HG02885 (cell line): ENCODE results near the gene TCF4.

Experiments used
- ATAC-seq: cut with Tn5 transposase; IDR thresholded peaks from one replicate; pipeline ENCODE4 v1.9.1; 2021; ENCODE audit warnings: mild to moderate bottlenecking; ENCODE audit not compliant: unreplicated experiment, poor library complexity

The TCF4 gene

DNA sequence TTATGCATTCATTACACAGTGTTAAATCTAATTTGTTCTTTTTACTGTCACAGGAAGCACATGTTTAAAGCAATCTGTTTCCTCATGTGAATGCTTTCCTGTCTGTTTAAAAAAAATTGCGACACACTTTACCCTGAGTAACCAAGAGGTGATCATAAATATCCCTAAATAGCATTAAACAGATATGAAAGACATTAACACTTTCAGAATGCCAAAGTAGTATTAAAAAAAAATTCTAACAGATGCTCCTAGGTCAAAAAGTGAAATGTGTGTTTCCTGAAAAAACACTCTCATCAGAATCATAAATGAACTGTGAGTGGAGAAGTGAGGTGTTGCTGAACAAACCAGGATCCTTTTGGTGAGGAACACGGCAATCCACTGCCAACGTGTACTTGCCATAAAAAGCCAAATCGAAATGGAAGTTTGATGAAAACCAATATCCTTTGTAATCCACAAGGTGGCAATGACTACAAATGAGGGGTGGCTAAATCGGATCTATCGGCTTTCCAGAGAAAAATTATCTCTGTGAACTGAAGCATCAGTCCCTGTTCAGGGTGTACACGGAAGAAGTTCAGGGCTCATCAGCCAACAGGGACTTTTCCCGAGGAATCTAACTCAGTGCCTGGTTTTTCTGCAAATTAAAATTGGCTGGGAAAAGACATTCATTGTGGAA is 248.9 kb downstream of the TCF4 start:
- ATAC-seq, result no peak

DNA sequence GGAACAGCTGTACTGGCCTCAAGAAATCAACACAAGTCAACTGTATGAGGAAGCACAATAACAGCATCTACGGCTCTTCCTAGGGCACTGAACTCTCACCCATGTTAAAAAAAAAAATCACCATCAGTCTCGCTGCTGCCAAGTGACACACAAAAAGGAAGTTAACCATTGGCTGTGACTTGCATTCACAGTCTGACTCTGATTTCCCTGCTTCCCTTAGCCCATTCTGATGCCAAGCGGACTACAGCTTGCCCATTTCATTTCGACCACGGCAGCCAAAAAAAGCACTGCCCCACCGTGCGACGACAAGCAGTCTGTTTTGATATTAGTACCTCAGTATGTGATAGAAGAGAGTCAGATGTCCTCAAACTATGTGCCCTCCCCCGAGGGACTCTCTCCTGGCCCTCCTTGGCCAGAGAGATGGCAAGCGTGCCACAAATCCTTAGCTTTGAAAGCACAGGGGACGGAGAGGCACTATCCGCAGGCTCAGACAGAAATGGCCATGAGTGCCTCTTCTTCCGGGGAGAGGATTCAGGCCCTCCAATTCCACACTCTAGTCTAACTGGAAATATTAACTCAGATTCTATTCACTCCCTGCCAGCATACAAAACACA is 250.0 kb downstream of the TCF4 start:
- no peak for ATAC-seq

DNA sequence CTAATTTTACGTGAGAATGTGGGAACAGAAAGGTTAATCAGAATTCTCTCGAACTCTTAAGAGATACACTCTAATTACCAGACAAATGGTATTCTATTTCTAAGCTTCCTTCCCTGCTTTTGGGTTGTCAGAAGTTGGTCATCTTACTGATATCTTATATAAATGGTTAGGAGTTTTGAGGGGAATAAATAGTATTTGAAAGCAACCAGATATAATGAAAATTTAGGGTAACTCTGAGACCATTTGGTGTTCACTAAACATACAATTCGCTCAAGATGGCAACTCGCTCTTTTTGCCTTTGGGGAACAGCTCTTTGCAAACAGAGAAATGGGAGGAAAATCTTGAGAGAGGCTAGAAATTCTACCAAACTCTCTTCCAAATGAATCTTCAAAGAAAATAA is 250.9 kb downstream of the TCF4 start:
- no peak for ATAC-seq

DNA sequence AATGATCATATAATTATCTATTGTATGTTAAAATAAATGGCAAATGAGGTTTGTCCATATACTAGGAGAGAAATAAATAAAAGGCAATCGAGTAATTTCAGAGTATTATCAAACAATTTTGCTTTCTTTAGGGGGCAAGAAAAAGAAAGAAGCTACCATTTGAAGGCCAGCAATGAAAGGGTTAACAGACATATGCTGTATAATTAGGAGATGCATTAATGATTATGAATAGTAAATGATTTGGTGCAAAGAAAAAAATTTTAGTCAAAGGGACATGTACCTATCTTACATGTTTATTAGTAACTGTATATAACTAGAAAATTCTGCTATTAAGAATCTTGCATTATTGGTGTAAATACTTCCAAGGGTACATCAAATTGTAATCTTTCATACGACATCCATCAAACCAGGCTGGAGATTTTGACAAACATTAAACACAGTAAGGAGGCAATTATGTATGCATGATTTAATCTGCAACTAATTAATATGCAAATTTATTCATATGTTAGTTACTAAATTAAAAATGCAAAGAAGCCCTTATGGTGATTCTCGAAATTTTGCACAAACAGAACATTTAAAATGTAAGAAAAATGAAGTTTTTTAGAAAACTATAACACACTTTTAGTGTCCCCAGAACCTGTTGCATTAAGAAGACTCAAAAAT is 251.4 kb downstream of the TCF4 start:
- ATAC-seq, result no peak

DNA sequence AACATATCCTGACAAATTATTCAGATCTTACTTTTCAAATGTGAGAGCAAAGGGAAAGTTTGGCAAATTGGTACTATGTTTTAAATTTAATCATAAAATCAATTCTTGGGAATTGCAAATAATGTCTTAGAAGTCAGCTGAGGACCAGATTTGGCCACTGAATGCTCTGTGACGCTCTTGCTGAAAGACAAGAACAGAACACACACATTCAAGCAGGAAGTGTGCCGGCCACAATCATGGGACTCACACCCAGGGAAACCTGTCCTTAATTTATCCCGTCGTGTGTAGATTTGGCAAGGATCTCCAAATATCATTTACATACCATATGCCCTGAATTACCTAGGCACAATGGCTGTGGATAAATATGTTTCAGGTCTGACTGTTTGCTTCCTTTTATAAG is 253.1 kb downstream of the TCF4 start:
- no peak for ATAC-seq

DNA sequence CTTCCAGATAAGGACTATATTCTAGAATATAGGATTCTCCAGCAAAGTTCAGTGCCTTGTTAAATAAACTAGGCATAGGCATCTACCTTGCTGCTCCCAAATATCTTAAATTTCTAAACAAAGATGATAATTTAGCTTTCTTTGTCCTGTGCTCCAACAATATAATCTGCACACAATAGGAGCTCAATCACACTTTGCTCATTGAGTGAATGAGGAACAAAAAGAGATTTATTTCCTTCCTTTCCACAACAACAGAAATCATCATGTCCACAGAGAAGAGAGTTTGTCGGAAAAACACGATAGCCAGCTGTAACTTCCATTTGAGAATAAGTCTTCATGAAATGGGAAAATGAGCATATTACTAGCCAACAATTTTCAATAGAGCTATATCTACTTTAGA is 256.7 kb downstream of the TCF4 start:
- no peak for ATAC-seq

DNA sequence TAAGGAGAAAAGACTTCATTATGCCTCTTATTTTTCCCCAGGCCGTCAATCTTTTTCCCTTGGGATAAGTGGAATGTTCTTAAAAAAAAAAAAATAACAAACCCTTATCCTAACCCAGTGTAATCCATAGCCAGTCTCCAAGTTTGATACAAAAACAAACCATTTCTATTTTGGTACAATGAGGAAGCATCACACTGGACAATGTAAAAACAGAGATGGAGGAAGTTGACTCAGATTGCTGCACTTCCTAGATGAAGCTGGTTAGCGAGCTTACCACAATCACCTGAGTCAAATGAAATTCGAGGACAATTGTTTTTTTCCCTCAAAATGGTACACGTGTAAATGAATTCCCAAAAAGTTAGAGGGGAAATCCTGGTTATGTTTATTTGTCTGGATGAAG is 259.7 kb downstream of the TCF4 start:
- ATAC-seq, result no peak

DNA sequence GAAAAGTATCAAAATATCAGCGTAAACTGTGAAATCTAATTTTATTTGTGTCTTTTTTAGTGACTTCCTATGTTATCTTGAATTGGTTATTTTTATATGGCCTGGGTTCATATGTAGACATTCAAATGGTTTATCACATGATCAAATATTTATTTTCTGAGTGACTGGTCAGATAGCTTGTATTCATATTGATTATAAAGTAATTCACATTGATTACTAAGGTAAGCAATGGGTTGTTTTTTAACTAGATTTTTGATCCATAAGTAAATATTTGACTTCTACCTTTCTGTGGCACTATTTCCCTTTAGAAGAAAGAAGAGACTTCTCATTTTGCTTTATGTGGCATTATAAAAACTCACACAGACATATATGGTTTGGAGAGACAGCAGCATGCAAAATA is 260.5 kb downstream of the TCF4 start:
- ATAC-seq, result no peak

DNA sequence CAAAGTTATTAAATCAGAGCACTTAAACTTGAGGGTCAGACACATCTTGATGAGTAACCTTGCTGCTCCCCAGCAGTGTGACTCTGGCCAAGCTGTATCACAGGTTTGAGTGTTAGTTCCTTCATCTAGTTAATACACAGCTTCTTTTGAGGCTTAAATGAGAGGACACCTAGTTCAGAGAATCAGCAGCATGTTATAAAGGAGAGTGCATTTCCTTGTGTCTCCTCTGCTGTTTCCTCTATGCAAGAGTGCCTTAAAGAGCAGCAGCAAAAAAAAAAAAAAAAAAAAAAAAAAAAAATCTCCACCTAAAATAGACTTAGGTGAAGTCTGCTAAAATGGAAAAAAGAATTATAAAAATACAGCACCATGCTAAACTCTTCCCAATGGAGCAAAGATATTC is 261.9 kb downstream of the TCF4 start:
- no peak for ATAC-seq

DNA sequence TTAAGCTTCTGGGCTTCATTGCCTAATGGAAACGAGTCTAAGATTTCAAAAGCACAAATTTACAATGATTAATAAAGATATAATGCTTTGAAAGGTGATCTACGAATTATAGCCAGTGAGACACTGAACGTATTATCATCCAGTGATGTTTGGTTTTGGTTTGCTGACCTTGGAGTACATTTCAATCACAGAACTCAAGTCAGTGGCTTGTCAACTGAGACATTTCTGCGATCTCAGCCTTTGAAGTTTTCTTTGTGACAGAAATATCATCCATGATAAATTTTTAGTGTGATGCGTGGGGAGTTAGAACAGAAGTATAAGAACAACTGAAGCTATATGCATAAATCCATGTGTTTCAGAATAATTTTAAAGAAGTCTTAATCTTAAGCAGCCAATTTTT is 263.8 kb downstream of the TCF4 start:
- ATAC-seq, result no peak

DNA sequence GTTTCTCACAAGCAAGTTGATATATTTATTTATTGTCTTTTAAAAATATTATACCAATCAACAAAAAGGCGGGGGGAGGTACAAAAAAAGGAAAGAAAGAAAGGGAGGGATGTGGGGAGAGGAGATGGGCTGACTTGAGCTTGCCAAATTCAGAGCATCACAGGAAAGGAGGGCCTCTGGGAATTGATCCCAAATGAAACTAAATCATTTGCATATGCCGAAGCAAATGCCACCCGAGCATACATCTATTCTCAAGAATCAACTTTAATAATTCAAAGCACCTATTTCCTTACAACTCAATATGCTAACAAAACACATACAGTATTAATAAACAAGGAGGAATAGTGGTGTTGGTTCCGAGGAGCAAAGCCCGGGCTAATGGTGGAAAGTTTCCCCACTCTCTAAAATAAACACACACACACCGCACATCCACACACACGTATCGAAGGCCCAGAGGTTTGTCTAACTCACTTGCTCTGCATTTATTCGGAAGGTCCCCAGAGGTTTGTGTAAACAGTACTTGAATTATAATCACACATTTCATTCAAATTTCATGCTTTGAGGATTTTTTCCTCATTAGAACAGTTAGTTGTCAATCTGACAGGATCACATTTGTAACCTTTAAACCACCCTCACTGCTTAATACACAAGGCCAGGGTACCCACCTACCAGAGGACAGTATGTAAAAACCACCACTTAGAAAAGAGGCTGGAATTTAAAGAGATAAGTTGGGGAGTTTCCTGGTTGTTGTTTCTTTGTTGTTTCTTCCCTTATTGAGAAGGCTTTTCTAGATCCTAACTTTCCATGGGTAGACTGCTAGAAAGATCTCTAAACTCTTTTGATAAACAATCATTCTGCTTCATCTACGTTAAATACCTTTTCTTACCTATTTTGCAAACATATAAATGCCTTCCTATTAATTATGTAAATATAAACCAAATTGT is 264.7 kb downstream of the TCF4 start:
- no peak for ATAC-seq

DNA sequence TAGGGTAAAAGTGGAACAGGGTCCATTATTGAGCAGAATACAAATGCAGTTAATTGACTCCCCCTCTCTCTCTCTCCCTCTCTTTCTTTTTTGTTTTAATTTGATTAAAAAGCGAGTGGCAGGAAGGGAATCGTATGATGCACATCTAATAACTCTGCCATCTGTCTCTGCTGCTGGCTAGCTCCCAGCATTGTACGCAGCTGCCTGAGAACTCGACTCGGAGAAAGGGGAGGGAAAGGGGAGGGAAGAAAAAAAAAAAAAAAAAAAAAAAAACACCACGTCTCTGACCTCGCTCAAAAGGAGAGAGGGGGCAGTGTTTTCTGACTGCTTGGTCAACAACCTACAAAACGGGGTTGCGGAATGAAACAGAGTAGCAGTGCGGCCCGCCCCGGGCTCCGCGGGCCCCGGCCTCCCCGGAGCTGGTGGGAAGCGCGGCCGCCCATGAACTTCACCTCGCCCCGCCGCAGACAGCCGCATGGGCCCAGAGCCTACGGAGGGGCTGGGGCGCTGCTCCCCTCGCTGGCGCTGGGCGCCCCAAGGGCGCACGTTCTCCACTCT is 265.7 kb downstream of the TCF4 start:
- peak; percentile 68 for ATAC-seq

DNA sequence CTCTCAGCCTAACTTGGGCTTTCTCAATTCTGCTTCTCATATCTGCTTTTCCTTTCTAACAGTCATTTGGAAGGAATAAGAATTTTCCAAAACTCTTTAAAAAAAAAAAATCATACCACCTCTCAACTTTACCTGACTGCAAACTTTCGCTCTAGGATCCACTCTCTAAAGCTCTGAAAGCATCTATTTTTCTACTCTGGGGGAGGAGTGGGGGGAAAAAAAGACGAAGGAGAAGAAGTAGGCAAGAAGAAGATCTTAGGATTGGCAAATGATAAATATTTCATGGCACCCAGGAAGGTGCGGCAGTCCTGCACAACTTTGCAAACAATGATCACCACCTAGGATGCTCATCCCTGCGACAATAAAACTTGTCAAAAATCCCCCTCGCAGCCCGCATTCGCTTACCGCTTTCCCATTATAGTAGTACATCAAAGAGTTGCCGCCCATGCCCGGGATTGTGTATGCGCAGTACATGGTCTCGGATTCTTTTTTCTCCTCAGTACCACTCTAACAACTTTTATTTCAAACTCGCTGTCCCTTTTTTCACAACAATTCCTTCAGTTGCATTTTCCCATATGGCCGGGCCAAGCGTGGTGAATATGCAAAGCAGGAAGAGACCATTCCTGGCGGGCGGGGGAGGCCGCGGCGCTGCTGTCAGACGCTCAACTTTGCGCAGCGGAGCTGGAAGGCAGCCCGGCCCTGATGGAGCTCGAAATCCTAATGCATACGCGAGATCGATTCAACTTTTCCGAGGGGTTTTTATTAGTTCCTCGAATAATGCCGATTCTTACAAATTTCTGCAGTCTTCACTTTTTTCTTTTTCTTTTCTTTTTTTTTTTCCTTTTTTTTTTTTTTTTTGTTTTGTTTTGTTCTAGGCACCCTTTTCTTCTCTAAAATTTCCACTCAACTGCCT is 266.5 kb downstream of the TCF4 start:
- ATAC-seq, result peak; percentile 65

DNA sequence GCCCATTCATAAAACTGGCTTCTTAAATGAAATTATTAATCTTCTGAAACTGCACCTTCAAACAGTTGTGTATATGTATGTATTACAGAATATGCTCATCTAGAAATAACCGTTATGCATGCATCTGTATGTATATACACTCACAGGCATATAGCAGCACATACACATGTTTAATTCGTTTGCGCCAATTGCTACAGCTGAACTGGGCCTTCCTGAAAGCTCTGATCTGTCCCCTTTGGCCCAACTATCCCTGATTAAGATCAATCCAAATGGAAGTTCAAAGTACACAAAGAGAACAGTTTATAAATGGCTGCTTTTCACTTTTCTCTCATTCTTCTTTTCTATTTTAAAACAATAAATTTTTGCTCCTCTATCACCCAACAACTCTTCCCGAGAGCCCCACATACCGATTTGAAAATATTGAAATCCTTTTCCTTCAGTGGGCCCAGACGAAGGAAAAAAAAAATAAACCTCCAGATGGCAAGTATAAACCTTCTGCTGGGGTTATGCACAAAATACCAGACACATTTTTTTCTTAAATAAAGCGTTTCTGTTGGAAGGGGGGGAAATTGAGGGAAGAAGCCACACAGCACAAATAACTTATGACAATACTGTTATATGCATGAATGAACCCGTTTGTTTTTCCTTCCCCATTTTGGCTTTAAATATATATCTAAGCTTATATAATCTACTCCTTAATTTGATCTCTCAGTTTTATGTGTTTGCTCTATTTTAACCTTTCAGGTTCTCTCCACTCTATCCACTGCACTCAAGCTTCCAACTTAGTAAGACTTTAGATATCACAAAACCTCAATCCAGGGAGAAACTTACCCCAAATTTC is 267.3 kb downstream of the TCF4 start:
- ATAC-seq, result no peak

DNA sequence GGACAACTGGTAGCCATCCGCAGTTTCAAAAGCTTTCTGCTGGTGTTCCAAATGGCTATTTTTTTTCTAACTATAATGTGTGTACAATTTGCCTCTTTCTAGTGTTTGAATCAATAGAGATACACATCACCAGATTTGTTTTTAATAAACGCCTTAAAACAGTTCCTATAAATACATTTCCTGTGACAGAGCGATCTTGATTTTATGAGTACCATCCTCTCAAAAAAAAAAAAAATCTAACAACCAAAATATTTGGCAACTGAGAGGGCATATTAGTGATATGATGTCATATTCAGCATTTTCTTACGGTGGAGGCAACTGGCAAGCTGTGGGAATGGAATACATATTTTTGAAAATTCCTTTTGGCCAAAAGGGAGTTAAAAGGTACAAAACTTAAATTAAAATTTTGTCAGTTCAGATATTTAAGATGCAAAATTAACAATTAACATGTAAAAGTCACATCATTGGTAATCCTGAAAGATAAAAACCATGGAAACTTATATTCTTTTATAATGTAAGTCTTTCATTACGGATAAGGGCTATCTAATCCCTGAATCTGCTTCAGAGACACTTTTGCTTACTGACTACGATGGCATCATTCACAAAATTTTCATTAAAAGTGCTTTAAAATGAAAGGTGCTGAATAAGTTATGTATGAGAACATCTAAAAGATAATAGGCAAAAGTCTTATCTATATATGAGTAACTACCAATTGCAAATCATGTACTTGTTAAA is 268.4 kb downstream of the TCF4 start:
- ATAC-seq, result no peak

DNA sequence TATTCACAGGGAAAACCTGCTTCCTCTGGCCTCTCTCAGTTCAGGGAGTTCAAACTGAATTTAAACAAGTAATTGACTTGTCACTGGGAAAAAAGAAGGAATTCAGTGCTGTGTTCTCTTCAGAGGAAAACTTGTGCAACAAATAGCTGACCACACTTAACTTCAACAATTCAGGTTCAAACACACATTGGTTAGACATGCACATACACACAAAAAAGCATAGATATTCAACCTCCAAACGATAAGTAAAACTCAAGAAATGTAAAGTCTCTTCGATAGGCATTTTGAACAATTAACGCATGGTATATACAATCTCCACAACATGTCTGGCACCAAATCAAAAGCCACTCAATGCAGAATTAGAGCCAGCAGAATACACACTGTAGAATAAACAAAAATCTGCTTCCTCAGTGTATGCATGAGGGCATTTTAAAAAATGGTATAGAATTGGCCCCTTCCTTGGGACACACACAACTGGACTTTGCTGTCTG is 269.0 kb downstream of the TCF4 start:
- no peak for ATAC-seq

DNA sequence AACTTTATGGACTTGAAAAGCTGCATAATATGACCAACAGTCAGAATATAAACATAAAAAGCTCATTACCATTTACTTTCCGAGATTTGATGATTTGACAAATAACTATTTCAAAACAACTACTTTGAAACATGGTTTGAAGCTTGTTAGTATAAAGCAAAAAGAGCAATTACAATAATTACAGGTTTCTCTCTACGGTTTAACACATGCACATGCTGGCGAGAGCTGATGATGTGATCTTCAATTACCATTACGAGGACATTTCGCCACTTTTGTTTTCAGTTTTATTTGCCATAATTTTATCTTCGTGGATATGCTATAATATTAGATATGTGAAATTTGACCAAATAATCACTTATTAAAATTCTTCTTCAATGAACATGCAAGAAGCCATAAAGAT is 270.1 kb downstream of the TCF4 start:
- ATAC-seq, result no peak

DNA sequence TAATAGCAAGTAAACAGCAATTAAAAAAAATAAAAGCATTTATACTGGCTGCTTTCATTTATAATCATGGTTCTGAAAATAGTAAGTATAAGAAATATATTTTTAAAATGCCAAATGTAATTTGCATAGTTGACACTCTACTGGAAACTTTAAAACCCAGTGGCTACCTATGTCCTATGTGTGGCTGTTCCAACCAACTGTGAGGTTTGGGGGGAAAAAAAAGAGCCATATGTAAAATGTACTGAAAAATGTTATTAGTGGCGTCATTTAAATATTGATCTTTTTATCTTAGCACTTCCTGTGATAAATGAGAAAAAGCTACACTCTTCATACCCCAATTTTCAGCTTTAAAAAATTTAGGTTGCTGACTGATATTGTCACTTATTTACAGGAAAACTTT is 270.7 kb downstream of the TCF4 start:
- no peak for ATAC-seq
